ENCODE results near the gene RSPH3.
"Not testable (repeated sequence)": the region's sequence is repeated elsewhere in the genome, so short reads cannot be mapped to it uniquely, and the experiment has no call there.

The RSPH3 gene

GRCh38 chr6:159038914-159039884 lies 39.2 kb upstream of the RSPH3 start:
- no peaks in the 10 kb centered on the region for H3K27me3 ChIP-seq (ENCODE audit: control insufficient read depth, insufficient read depth, low read length)
- H3K4me1 ChIP-seq (ENCODE audit: control insufficient read depth, low read depth, low read length), result no peaks in the 10 kb centered on the region

GRCh38 chr6:159038318-159038717 lies 38.3 kb upstream of the RSPH3 start:
- not testable (repeated sequence) for H3K36me3 ChIP-seq (ENCODE audit: control insufficient read depth, low read depth, low read length); H3K27ac ChIP-seq (ENCODE audit: low read length); H3K27me3 ChIP-seq (ENCODE audit: control insufficient read depth, insufficient read depth, low read length); H3K4me1 ChIP-seq (ENCODE audit: control insufficient read depth, low read depth, low read length); H3K4me3 ChIP-seq (ENCODE audit: low read length); H3K9me3 ChIP-seq (ENCODE audit: control insufficient read depth, low read depth, low read length); H3K9ac ChIP-seq (ENCODE audit: low read length)

More at GRCh38 chr6:159038914-159039884, 39.2 kb upstream of the RSPH3 start:
- Histone ChIP-seq H3K9me3 (ENCODE audit: control insufficient read depth, low read depth, low read length) (no peaks in the 10 kb centered on the region), H3K36me3 (ENCODE audit: control insufficient read depth, low read depth, low read length) (no peaks in the 10 kb centered on the region), H3K9ac (ENCODE audit: low read length) (no peak overlapping the region), H3K4me3 (ENCODE audit: low read length) (no peak overlapping the region), H3K27ac (ENCODE audit: low read length) (no peak overlapping the region)

- Histone ChIP-seq H3K27ac (ENCODE audit: low read length) (no peak overlapping the region), H3K27me3 (ENCODE audit: control insufficient read depth, insufficient read depth, low read length) (no peaks in the 10 kb centered on the region), H3K4me3 (ENCODE audit: low read length) (no peak overlapping the region), H3K4me1 (ENCODE audit: control insufficient read depth, low read depth, low read length) (no peaks in the 10 kb centered on the region), H3K36me3 (ENCODE audit: control insufficient read depth, low read depth, low read length) (no peaks in the 10 kb centered on the region), H3K9me3 (ENCODE audit: control insufficient read depth, low read depth, low read length) (no peaks in the 10 kb centered on the region), H3K9ac (ENCODE audit: low read length) (no peak overlapping the region)
Observed at GRCh38 chr6:159037756-159038290, 37.8 kb upstream of the RSPH3 start.

GRCh38 chr6:159036673-159037072 lies 36.7 kb upstream of the RSPH3 start:
- Histone ChIP-seq H3K27ac (ENCODE audit: low read length) (no peak overlapping the region), H3K9ac (ENCODE audit: low read length) (no peak overlapping the region), H3K27me3 (ENCODE audit: control insufficient read depth, insufficient read depth, low read length) (no peaks in the 10 kb centered on the region), H3K4me1 (ENCODE audit: control insufficient read depth, low read depth, low read length) (no peaks in the 10 kb centered on the region), H3K4me3 (ENCODE audit: low read length) (no peak overlapping the region), H3K36me3 (ENCODE audit: control insufficient read depth, low read depth, low read length) (no peaks in the 10 kb centered on the region), H3K9me3 (ENCODE audit: control insufficient read depth, low read depth, low read length) (no peaks in the 10 kb centered on the region)

- no peak overlapping the region for H3K27ac ChIP-seq (ENCODE audit: low read length)
- no peaks in the 10 kb centered on the region for H3K27me3 ChIP-seq (ENCODE audit: control insufficient read depth, insufficient read depth, low read length)
- no peaks in the 10 kb centered on the region for H3K36me3 ChIP-seq (ENCODE audit: control insufficient read depth, low read depth, low read length)
Observed at GRCh38 chr6:159035891-159036290, 35.9 kb upstream of the RSPH3 start.

GRCh38 chr6:159033160-159034049 lies 33.4 kb upstream of the RSPH3 start:
- H3K9me3 ChIP-seq (ENCODE audit: control insufficient read depth, low read depth, low read length), result no peaks in the 10 kb centered on the region
- no peak overlapping the region for H3K27ac ChIP-seq (ENCODE audit: low read length)
- no peaks in the 10 kb centered on the region for H3K4me1 ChIP-seq (ENCODE audit: control insufficient read depth, low read depth, low read length)
- H3K36me3 ChIP-seq (ENCODE audit: control insufficient read depth, low read depth, low read length), result no peaks in the 10 kb centered on the region
- no peaks in the 10 kb centered on the region for H3K27me3 ChIP-seq (ENCODE audit: control insufficient read depth, insufficient read depth, low read length)
- no peak overlapping the region for H3K4me3 ChIP-seq (ENCODE audit: low read length)
- H3K9ac ChIP-seq (ENCODE audit: low read length), result no peak overlapping the region

More at GRCh38 chr6:159035891-159036290, 35.9 kb upstream of the RSPH3 start:
- Histone ChIP-seq H3K4me3 (ENCODE audit: low read length) (no peak overlapping the region), H3K9ac (ENCODE audit: low read length) (no peak overlapping the region), H3K9me3 (ENCODE audit: control insufficient read depth, low read depth, low read length) (no peaks in the 10 kb centered on the region), H3K4me1 (ENCODE audit: control insufficient read depth, low read depth, low read length) (no peaks in the 10 kb centered on the region)

- H3K4me3 ChIP-seq (ENCODE audit: low read length), result no peak overlapping the region
- H3K27ac ChIP-seq (ENCODE audit: low read length), result no peak overlapping the region
- H3K9ac ChIP-seq (ENCODE audit: low read length), result no peak overlapping the region
- no peaks in the 10 kb centered on the region for H3K4me1 ChIP-seq (ENCODE audit: control insufficient read depth, low read depth, low read length)
- H3K27me3 ChIP-seq (ENCODE audit: control insufficient read depth, insufficient read depth, low read length), result no peaks in the 10 kb centered on the region
- H3K36me3 ChIP-seq (ENCODE audit: control insufficient read depth, low read depth, low read length), result no peaks in the 10 kb centered on the region
- H3K9me3 ChIP-seq (ENCODE audit: control insufficient read depth, low read depth, low read length), result no peaks in the 10 kb centered on the region
Observed at GRCh38 chr6:159031846-159032245, 31.8 kb upstream of the RSPH3 start.

GRCh38 chr6:159030168-159030567 lies 30.2 kb upstream of the RSPH3 start:
- H3K9ac ChIP-seq (ENCODE audit: low read length), result no peak overlapping the region

GRCh38 chr6:159025224-159025623 lies 25.2 kb upstream of the RSPH3 start:
- H3K9me3 ChIP-seq (ENCODE audit: control insufficient read depth, low read depth, low read length); H3K36me3 ChIP-seq (ENCODE audit: control insufficient read depth, low read depth, low read length); H3K27me3 ChIP-seq (ENCODE audit: control insufficient read depth, insufficient read depth, low read length); H3K27ac ChIP-seq (ENCODE audit: low read length); H3K4me1 ChIP-seq (ENCODE audit: control insufficient read depth, low read depth, low read length); H3K9ac ChIP-seq (ENCODE audit: low read length); H3K4me3 ChIP-seq (ENCODE audit: low read length): not testable (repeated sequence)

More at GRCh38 chr6:159030168-159030567, 30.2 kb upstream of the RSPH3 start:
- Histone ChIP-seq H3K4me1 (ENCODE audit: control insufficient read depth, low read depth, low read length) (no peaks in the 10 kb centered on the region), H3K4me3 (ENCODE audit: low read length) (no peak overlapping the region), H3K27ac (ENCODE audit: low read length) (no peak overlapping the region), H3K9me3 (ENCODE audit: control insufficient read depth, low read depth, low read length) (no peaks in the 10 kb centered on the region), H3K36me3 (ENCODE audit: control insufficient read depth, low read depth, low read length) (no peaks in the 10 kb centered on the region), H3K27me3 (ENCODE audit: control insufficient read depth, insufficient read depth, low read length) (no peaks in the 10 kb centered on the region)

- H3K9ac ChIP-seq (ENCODE audit: low read length), result no peak overlapping the region
- no peak overlapping the region for H3K27ac ChIP-seq (ENCODE audit: low read length)
- no peaks in the 10 kb centered on the region for H3K4me1 ChIP-seq (ENCODE audit: control insufficient read depth, low read depth, low read length)
- no peaks in the 10 kb centered on the region for H3K36me3 ChIP-seq (ENCODE audit: control insufficient read depth, low read depth, low read length)
- H3K9me3 ChIP-seq (ENCODE audit: control insufficient read depth, low read depth, low read length), result no peaks in the 10 kb centered on the region
- no peaks in the 10 kb centered on the region for H3K27me3 ChIP-seq (ENCODE audit: control insufficient read depth, insufficient read depth, low read length)
- H3K4me3 ChIP-seq (ENCODE audit: low read length), result no peak overlapping the region
Observed at GRCh38 chr6:159023893-159024292, 23.9 kb upstream of the RSPH3 start.

- no peaks in the 10 kb centered on the region for H3K27me3 ChIP-seq (ENCODE audit: control insufficient read depth, insufficient read depth, low read length)
Observed at GRCh38 chr6:159020011-159020410, 20.0 kb upstream of the RSPH3 start.

More at GRCh38 chr6:159020011-159020410, 20.0 kb upstream of the RSPH3 start:
- no peak overlapping the region for H3K9ac ChIP-seq (ENCODE audit: low read length)
- no peak overlapping the region for H3K4me3 ChIP-seq (ENCODE audit: low read length)
- H3K27ac ChIP-seq (ENCODE audit: low read length), result no peak overlapping the region
- H3K4me1 ChIP-seq (ENCODE audit: control insufficient read depth, low read depth, low read length), result no peaks in the 10 kb centered on the region
- no peaks in the 10 kb centered on the region for H3K9me3 ChIP-seq (ENCODE audit: control insufficient read depth, low read depth, low read length)
- H3K36me3 ChIP-seq (ENCODE audit: control insufficient read depth, low read depth, low read length), result no peaks in the 10 kb centered on the region
